OCI-LY7 (cell line): ENCODE measurements around the gene WDR46.

Experiments
- EZH2phosphoT487 ChIP-seq: fragments of 200-600 bp; sonication (generic); IDR thresholded peaks from 2 replicates; pipeline ENCODE4 v1.6.1; 2018; ENCODE audit warnings: low read depth, borderline replicate concordance, mild to moderate bottlenecking, mixed run types, antibody characterized with exemption, low read length, moderate library complexity, mixed read lengths
- TF ChIP-seq, protein P1 (sequence below): fragments of 200-600 bp; sonication (generic); conservative IDR thresholded peaks from 2 replicates; pipeline ENCODE4 v1.5.1; 2014; ENCODE audit warnings: mild to moderate bottlenecking, antibody characterized with exemption, low read length, moderate library complexity, mixed read lengths

DNA sequence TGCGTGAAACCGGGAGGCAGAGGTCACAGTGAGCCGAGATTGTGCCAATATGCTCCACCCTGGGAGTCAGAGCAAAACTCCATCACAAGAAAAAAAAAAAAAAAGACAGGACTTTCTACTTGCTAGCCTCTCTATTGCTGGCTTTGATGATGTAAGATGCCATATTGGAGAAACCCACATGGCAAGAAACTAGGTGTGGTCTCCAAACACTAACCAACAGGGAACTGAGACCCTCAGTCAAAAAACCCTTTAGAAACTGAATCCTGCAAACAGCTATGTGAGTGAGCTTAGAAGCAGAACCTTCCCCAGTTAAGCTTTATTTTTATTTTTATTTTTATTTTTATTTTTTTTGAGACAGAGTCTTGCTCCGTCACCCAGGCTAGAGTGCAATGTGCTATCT lies 46.9 kb upstream of the WDR46 start:
- TF ChIP-seq, protein P1, sequence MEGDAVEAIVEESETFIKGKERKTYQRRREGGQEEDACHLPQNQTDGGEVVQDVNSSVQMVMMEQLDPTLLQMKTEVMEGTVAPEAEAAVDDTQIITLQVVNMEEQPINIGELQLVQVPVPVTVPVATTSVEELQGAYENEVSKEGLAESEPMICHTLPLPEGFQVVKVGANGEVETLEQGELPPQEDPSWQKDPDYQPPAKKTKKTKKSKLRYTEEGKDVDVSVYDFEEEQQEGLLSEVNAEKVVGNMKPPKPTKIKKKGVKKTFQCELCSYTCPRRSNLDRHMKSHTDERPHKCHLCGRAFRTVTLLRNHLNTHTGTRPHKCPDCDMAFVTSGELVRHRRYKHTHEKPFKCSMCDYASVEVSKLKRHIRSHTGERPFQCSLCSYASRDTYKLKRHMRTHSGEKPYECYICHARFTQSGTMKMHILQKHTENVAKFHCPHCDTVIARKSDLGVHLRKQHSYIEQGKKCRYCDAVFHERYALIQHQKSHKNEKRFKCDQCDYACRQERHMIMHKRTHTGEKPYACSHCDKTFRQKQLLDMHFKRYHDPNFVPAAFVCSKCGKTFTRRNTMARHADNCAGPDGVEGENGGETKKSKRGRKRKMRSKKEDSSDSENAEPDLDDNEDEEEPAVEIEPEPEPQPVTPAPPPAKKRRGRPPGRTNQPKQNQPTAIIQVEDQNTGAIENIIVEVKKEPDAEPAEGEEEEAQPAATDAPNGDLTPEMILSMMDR = no peak
- TF ChIP-seq EZH2phosphoT487 = no peak
